NCI-H226 (cell line): ENCODE results near the gene POLR3B.
"Not testable (repeated sequence)": the region's sequence is repeated elsewhere in the genome, so short reads cannot be mapped to it uniquely, and the experiment has no call there.

Source experiments
- DNase-seq: peaks from one replicate; pipeline ENCODE4 v3.0.0-alpha.2; 2015

Gene POLR3B

DNA sequence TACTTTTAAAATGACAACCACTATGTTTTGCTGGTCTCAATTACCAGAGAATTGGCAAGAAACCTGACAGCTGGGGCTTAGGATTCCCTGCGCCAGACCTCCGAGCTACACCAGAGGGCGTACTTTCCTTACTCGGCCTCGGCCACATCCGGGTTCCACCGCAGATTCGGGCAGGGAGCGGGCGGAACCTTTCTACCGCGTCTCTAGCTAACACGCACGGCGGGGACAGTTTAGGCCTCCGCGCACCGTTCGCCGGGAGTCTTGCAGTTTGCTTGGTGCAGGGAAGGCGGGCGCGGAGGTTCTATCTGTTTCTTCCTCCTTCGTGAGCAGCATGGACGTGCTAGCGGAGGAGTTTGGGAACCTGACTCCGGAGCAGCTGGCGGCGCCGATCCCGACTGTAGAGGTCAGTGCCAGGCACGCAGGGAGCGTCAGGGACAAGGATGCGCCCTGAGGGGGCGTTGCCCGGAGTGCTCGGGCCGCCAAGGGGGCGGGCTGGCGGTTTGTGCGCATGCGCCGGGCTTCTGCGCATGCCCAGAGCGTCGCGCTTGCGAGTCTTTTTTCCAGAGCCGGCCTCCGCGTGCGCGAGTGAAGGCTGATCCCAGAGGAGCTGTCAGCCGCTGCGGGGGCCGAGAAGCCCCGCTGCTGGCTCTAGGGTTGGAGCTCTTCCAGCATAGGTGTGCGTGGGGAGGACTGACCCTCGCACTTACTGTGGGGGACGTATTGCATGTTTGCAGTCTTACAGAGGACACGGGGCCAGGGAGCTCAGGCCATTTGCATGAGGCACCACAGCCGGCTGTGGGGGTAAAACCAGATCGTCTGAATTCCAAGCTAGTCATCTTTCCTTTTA lies at the start of gene POLR3B:
POLR3B (plus strand) TSS at position 200 of the 847 bp plus-strand sequence; CDS start at position 332, 132 bp downstream.
- DNase-seq, result peak; percentile 89

- DNase-seq, result no peak
Measured at GRCh38 chr12:106308121-106308520, 49.4 kb upstream of the POLR3B start.

DNA sequence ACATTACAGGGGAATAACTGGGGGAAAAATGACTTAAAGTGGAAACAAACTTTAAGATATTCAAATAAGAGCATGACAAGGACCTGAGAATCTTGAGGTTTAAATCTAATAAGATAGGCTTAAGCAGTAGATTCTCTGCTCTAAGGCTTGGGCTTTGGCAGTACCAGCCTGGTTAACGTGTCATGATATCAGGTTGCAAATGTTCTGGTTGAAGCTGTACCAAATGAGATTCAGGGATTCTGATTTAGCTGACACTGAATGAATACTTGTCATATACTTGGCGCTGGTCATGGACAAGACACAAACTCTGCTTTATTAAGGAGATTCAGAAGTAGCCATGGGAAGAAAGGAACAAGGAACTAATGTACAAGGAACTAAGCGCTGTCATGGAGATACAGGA lies 48.9 kb upstream of the POLR3B start:
- no peak for DNase-seq

DNA sequence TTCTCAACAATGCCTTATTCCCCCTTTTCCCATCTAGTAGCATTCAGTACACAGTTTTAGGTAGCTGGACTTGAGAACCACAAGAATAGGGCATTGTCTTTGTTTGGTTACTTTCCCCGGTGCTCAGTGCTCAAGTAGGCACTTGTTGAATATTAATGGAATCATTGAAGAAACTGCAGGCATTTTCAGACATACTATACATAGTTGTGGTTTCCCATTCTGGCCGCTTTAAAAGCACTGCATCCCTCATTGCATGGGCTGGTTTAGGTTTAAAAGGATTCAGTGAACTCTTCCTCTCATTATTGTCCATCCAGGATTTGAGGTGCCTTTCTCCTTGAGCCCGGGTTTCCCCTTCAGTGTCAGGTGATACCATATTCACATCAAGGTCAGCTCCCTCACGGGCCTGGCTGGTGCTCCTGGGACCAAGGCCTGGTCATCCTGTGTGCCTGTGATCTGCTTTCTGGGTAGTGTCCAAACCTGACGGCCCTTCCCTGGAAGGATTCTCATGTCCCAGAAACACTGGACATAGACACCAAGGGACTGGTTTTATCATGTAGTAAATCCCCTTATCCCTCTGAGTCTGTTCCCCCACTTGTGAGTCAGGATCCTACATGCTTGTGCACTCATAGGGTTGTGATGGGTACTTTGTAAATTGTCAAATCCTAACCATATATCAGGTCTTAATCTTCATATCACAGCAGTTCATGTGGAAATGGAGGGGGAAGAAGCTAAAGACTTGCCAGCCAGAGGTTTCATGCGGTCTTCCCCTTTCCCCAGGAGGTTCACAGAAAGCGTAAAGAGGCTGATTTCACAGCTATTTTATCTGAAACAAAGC lies 47.7 kb upstream of the POLR3B start:
- DNase-seq, result peak; percentile 43

- no peak for DNase-seq
Measured at GRCh38 chr12:106310687-106311086, 46.9 kb upstream of the POLR3B start.

- no peak for DNase-seq
Measured at GRCh38 chr12:106311139-106311538, 46.4 kb upstream of the POLR3B start.

DNA sequence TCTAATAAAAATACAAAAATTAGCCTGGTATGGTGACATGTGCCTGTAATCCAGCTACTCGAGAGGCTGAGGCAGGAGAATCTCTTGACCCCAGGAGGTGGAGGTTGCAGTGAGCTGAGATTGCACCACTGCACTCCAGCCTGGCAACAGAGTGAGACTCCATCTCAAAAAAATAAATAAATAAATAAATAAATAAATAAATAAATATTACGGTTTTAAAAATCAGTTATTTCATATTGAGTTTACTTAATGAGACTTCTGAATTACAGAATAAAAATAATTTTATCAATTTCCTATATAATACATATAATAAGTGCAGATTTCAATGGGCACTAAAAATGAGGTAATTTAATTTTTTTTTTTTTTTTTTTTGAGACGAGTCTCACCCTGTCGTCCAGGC lies 44.1 kb upstream of the POLR3B start:
- DNase-seq, result not testable (repeated sequence)

DNA sequence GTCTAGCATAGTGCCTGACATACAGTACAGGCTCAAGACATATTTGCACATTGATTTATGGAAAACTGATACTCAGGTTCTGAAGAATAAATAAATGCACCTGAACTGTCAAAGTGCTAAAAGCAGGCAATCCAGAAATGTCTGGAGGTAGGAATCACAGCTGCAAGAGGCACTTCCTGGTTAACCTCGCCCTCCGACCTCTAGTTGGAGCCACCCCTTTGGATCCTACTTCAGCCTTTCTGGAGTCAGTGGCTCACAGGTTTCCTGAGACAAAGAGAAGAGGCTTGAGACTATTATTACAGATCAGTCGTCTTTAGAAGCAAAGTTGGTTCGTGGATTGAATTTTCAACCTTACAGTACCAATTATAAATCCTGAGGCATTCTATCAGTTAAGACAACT lies 42.0 kb upstream of the POLR3B start:
- DNase-seq, result no peak

- DNase-seq, result no peak
Measured at GRCh38 chr12:106317406-106318082, 40.0 kb upstream of the POLR3B start.

- DNase-seq, result no peak
Measured at GRCh38 chr12:106321139-106321850, 36.3 kb upstream of the POLR3B start.

DNA sequence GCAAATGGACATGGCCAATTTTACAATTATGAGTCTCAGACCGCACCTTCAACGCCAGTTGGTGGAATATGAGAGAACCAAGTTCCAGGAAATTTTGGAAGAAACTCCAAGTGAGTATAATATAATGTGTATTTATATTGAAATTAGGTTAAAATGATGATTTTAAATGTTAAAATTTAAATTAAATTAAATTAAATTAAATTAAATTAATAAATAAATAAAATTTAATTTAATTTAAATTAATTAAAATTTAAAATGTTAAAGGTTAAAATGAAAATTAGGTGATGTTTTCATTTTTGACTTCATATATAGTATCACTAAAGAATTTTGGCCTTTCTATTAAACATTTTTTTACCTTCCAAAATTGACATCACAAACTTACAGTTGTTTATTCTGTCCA lies 34.0 kb upstream of the POLR3B start:
- no peak for DNase-seq

DNA sequence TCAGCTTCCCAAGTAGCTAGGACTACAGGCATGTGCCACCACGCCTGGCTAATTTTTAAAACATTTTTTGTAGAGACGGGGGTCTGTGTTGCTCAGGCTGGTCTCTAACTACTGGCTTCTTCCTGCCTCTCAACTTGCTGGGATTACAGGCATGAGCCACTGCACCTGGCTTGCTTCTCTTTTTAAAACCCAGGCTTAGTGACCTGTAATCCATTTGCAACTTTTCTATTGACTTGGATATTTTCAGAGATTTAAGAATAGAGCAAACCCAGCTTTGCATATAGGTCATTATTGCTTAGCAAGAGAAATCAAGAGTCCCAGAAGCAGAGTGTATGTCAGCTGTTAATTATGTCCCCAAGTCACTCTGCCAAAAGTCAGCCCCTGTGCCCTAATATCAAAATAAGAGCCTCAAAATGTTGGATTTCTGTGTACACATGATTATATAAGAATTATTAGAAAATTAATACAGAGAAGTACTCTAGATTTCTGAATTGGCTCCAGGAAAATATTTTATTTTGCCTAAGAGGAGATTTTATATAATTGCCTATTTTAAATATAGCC lies 30.2 kb upstream of the POLR3B start:
- DNase-seq, result no peak

DNA sequence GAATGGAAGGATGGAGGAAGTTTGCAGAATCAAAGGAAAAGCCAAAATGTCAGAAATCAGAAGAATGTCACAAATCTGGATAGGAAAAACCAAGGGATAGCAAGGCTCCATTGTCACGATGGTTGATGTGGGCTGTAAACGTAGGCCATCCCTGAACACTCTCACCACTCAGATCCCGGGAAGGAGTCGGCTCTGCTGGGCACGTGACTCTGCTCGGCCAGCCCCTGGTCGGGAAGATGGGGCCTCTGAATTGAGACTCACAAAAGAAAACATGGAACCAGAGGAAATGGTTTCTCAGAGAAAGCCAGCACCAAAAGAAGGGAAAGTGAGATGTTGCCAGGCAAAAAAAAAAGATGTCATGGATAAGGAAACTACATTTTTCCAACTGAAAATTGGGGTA lies 28.8 kb upstream of the POLR3B start:
- no peak for DNase-seq

- no peak for DNase-seq
Measured at GRCh38 chr12:106329231-106329982, 28.1 kb upstream of the POLR3B start.

- DNase-seq, result no peak
Measured at GRCh38 chr12:106331599-106331998, 25.9 kb upstream of the POLR3B start.

DNA sequence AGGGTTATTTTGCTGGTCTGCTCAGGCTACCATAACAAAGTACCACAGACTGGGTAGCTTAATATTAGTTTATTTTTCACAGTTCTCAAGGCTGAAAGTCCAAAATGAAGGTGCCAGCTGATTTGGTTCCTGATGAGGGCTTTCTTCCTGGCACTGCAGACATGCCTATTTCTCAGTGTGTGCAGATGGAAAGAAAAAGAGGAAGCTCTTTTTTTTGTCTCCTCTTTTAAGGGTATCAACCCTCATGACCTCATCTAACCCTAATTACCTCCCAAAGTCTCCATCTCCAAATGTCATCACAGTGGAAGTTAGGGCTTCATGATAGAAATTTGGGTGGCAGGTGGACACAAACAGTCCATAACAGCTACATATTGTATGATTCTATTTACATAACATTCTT lies 25.0 kb upstream of the POLR3B start:
- DNase-seq, result no peak

- no peak for DNase-seq
Measured at GRCh38 chr12:106333010-106333409, 24.5 kb upstream of the POLR3B start.

- DNase-seq, result no peak
Measured at GRCh38 chr12:106333756-106334155, 23.8 kb upstream of the POLR3B start.

DNA sequence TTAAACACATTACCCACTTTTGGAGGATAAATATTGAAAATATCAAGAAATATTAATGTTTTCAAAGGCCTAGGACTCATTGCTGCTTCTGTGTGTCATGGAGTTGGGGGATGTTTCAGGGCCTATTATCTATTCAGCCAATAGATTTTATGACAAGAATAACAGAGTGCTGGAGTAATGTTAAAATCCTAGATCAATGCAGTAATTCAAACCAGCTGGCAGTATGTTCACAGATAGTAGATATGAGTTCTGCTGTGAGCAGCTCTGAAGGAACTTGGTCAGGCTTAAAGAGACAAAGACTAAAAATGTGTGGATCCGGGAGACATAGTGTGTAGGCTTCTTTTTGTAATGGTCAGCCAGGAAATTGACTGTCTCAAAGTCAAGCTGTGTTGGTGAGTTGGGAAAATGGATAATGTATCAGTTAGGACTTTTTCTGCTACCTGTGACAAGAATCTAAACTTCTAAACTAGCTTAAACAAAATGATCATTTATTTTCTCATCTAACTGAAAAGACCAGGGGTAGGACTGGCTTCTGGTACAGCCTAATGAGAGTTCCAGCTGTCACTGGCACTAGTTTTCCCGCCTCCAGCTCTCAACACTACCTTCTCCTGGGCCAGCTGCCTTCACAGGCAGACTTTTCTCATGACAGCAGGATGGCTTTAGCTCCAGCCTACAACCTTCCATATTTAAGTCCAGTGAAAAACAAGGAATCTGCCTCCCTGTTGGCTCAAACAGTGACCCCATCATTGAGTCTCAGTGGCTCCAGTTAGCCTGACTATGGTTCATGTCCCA lies 16.3 kb upstream of the POLR3B start:
- no peak for DNase-seq

- peak; percentile 42 for DNase-seq
Measured at GRCh38 chr12:106342397-106343213, 14.9 kb upstream of the POLR3B start.
